Limb (tissue), 2 donors: ENCODE data around the gene MYOD1.

Experiments
- DNase-seq, 2 donors: peaks; one replicate each; pipeline ENCODE4 v3.0.0-alpha.2; 2016; ENCODE audit errors: extremely low spot score in 2 of 2

Gene MYOD1

DNA sequence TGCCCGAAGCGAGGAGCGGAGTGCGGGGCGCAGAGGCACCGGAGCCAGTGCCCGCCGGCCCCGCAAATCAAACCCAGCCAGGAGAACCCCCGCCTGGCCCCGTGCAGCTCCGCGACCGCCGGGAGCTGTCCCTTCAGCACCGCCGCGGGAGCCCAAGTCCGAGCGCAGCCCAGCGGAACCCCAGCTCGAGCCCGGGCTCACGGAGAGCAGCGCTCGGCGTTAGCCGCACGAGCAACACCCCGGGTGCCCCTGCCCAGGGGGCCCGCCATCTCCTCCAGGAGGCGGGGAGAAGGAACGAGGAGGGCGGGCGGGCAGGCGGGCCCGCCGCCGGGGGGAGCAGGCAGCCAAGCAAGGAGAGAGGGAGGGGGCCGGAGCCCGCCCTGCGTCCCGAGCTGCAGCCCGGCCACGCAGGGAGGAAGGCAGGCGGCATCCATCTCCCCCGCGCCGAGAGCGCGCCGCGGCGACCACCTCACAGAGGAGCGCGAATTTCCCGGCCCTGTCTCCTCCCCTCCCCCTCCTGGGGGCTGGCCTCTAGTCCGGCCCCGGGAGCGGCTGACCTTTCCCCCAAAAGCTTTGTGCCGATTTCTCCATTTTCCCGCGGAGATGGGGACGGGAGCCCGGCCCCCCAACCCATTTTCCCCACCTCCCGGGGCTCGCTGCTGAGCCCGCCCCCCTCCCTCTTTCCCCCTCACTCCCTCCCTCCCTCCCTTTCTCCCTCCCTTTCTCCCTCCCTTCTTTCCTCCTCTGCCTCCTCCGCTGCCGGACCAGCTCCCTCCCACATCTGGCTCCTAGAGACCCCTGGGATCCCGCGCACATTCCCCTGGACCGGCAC, 15.8 kb downstream of the MYOD1 start:
- peak; percentile 66 to 88 for DNase-seq

DNA sequence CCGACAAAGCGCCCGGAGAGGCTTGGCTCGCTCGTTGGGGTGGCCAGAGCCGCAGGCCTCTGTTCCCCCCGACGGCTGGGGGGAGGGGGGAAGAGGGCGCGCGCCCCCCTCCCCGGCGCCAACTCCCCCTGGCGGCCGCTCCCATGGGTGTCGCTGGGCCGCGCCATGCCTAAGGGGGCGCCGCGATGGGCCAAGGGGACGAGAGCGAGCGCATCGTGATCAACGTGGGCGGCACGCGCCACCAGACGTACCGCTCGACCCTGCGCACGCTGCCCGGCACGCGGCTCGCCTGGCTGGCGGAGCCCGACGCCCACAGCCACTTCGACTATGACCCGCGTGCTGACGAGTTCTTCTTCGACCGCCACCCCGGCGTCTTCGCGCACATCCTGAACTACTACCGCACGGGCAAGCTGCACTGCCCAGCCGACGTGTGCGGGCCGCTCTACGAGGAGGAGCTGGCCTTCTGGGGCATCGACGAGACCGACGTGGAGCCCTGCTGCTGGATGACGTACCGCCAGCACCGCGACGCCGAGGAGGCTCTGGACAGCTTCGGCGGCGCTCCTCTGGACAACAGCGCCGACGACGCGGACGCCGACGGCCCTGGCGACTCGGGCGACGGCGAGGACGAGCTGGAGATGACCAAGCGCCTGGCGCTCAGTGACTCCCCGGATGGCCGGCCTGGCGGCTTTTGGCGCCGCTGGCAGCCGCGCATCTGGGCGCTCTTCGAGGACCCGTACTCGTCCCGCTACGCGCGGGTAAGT, 16.6 kb downstream of the MYOD1 start:
- peak in 1 of 2 donors; percentile 70 for DNase-seq

DNA sequence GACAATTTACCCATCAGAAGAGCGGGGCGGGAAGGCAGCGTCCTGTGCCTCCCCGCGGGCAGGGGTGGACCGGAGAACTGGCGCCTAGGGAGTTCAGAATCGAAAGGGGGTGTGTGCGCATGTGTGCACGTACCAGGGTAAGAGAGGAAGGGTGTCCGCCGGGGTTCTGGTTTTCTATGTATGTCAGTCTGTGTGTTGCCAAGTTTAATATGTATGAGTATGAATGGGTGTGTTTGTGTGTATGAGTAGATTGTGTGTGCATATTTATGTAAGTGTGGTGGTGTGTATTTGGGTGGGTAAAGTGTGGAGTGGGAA, 17.2 kb downstream of the MYOD1 start:
- DNase-seq = peak in 1 of 2 donors; percentile 31

DNA sequence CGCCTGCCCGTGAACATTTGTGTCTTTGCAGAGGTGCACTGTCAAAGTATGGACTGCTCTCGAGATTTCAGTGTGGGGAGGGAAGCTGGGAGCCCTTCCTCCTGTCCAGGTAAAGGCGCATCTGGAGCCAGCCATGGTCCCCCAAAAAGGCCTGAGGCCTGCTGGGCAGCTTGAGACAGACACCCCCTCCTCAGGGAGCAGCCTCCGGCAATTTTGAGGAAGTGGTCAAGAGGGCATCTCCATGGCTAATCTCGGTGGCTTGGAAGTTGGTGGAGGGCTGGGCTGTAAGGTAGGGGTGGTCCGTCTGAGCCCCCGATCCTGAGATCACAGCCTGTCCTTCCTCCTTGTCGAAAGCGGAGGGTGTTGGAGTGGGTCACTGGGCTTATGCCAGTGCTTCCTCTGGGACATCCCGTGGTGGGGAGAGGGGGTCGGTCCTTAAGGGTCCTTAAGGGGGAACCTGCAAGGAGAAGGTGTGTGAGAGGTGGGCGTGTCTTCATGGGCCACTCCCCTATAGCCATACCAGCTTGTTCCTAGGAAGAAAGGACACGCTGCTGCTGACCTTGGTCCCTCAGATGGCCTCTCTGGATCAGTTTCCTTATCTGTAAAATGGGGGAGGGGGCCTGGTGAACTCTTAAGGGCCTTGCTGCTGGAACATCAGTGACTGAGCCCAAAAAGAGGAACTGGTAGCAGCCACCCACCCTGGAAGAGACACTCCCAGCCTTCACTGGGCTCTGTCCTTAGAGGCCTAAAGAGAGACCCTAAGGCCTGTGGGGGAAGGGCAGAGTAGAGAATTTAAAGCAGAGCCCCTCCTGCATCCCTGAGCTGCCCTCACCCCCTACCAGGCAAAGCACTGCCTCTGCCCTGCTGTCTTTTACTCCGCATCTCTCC, 17.8 kb downstream of the MYOD1 start:
- DNase-seq = peak in 1 of 2 donors; percentile 23

DNA sequence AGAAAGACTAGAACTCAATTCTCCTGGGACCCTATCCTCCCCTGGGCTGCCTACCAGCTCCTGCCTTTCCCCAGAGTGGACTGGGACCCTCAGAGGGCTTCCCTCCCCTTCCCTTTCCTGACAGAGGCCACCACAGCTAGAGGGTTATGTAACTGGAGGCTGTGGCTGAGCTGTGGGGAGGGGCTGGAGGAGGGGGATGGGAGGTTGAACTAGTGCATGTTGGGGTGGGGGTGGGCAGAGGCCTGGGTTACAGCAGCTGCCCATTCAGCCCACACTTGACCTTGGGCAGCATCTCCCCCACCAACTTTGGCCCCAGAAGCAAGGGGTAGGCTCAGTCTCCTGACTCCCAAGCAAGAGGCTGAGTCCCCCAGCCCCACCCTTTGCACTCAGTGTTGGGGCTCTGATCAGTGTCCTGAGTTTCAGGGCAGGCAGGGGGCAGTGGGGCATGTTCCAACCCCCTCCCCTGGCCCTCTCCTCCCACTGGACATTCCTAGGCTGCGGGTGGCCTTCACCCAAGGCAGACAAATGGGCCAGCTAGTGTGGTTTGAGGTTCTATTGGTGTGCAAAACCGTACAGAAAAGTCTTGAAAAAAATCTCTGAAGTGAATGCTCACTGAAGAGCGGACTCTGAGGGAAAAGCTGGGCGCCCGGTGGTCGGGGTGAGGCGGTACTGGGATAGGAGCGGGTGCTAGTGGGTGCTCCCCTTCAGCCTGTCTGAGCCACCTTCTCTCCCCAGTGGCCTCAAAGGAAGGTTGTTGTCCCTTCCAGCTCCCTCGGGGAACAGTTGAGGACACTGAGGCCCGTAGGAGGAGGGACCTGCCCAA, 19.0 kb downstream of the MYOD1 start:
- DNase-seq = peak in 1 of 2 donors; percentile 25

DNA sequence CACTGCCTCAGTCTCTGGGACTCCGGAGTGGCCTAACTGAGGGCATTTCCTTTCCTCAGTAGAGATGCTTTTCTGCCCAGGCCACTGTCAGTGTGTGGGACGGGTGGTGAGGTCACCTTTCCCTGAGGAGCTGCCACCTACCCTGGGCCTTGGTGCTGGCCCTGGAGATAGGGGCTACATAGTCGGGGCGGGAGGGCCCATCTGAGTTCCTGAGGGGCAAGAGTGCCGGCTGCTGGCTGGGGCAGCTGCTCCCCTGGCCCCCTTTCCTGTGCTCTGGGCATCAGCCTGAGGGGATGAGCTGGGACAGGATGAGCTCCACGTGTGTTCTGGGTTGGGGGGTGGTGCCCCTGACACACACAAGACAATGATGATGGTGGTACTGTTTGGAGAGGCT, 20.6 kb downstream of the MYOD1 start:
- no peak for DNase-seq

DNA sequence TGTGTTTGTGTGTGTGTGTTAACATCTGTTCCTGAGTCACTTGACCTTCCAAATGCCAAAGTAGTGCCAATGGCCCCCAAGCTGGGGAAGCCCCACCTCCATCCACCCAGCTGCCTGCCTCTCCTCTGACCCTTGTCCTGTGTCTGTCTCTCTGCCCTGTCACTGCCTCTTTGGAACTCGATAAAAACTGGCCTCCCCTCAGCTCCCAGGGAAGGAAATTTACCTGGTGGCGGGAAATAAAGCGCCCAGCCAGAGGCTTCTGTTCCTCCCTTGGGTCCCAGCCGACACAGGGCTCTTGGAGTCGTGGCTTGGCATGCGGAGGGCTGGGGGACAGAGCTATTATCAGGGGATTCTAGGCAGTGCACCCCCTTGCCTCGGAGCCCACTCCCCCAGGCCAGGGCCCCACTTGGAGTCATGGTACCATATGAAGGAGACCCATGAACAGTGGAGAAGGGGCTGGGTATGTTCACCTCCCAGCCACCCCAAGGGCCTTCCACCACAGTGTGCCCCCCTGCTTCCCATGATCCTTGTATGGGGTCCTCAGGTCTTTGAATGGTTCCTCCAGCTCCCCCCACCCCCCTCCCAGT, 21.4 kb downstream of the MYOD1 start:
- DNase-seq = peak in 1 of 2 donors; percentile 23

DNA sequence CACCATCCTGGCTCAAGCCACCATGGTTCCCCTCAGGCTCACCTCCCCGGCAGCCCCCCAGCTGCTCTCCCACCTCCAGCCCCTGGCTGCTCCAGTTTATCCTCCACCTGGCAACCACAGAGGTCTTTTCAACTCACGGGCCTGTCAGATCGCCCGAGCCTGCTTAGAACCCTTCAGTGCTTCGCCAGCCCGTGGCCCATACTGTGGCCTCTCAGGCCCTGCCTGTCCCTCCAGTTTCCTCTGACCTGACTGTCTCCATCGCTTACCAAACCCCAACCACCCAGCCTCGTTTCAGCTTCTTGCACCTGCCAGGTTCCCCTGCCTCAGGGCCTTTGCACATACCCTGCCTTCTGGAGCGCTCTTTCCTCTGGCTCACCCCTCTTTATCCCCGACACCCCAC, 22.1 kb downstream of the MYOD1 start:
- peak in 1 of 2 donors; percentile 14 for DNase-seq

DNA sequence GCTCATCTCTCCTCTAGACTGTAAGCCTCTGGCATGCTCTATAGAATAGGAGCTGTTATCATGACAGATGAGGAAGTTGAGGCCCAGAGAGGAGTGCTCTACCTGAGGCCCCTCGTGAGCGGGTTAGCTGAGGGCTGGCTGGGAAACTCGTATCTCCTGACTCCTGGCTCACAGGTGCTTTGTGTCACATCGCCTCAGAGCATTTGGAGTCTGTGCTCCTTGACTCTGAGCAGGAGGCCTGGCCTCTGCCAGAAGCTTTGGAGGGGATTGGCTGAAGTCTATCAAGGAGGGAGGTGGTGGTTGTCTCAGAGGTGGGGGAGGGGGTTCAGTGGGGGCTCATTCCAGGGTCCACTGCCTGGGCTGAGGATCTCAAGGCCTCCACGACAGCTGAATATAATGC, 22.6 kb downstream of the MYOD1 start:
- peak in 1 of 2 donors; percentile 9 for DNase-seq

DNA sequence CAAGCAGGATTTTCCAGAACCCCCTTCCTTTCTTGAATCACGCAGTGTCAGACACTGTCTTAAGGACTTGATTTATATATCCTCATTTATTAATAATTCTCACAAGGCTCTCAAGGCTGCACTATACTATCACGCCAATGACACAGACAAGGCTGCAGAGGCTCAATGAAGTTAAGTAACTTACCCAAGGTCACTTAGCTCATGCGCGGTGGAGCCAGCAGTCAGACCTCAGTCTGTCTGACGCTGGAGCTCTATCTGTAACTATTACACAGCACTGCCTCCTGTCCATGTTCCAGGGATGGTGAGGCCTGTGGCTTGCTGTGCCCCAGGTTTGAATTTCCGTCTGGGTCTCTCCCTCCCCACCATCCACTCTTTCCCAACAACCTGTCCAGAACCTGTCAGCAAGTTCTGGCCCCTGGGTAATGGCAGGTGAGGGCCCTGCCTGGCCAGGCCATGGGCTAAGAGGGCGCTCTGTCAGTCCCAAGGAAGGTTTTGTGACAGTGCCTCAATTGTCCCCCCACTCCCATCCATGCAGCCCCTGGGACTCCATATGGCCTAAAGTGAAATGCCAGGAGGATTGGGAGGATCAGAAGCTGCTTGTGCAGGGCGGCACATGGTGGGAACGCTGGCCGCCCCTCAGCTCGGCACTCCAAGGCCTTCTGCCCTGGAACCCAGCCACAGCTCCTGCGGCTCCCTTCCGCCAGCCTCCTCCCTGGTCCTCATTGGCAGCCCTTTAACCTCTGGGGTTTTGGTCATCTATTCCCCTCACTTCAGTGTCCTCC, 23.8 kb downstream of the MYOD1 start:
- peak in 1 of 2 donors; percentile 15 for DNase-seq

DNA sequence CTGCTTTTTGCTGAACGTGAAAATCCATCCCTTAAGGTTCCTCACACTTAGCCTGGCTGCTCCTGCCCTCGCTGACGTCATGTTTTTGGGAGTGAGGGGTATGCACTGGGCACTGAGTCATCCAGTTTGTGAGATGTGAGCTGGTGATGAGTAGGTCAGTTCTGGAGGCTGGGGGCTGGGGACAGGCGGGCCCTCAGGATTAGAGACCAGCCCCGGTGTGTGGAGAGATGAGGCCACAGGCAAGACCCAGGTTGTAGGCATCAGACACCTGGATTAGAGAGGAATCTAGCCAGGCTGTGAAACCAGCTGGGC, 24.4 kb downstream of the MYOD1 start:
- DNase-seq = no peak

DNA sequence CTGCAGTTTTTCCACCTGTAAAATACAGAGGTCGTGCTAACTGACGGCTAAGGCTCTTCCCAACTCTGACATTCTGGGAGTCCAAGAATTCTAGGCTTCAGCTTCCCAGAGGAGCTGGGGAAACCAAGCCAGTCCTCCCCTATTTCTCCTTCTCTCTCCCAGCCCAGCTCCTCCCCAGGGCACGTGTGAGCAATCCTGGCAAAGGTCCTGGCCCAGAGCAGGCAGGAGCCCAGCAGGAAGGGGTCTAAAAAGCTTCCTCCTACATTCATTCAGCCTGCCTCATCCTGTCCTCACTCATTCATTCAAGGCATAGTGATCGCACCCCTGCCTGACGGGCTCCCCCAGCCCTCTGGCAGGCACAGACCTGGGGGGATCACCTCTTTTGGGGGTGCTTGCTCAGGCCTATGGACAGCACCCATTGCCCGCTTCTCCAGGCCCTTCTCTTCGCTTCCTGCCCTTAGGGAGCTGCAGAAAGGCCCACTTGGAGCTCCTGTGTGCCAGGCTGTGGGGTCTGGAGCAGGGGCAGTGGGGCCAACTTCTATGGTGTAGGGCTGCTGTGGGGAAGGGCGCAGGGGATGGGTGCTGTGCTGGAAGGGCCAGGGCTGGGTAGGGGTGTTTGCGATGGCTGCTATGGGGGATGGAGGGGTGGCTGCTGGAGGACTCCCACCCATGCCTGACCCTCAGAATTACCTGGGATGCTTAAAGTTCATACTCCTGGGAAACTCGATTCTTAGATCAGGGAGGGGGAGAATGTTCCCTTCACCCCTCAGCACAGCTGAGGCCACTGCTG, 25.0 kb downstream of the MYOD1 start:
- peak in 1 of 2 donors; percentile 20 for DNase-seq

DNA sequence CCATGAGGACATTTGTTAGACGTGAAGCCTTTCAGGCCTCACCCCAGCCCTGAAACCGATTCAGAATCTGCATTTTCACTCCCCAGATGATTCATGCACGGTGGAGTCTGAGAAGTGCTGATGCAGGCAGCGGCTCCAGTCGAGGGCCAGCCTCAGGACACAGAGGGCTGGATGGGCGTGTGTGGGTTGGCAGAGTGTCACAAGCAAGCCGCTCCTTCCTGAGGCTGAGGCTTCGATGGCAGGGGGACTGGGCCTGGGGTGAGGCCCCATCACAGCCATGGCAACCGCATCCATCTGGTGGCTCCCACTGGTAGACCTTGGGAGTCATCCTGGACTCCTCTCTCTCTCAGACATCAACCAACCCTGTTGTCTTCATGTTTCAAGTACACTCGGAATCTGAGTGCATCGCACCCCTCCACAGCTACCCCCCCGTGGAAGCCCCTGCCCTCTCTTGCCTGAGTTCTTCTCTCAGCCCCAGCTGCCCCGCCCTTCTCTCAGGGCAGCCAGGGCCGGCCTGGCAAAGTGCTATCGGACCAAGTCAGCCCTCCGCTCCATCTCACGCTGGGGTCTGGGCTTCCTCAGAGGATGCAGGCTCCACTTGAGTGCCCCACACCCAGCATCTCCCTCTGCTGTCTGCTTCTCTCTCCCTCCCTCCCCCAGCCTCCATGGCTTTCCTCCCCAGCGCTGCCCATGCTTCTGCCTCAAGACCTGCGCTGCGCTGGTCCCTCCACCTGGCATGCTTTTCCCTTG, 25.8 kb downstream of the MYOD1 start:
- DNase-seq = peak in 1 of 2 donors; percentile 19

DNA sequence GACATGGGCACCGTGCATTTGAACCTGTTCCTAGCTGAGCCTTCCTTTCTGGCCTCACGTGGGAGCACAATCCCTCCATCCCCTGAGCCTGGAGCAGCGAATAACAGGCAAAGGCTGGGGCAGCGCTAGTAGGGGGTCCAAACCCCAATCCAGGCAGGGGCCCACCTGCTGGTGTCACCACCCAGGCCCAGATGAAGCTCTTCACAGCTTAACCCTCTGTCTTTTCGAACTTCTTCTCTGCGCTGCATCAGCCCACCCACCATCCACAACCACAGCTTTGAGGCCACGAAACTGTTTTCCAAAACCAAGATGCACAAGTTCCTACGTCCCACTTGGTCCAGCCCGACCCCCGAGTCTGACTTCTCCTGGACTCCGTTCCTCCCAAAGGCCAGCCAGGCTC, 26.7 kb downstream of the MYOD1 start:
- DNase-seq = peak in 1 of 2 donors; percentile 9

DNA sequence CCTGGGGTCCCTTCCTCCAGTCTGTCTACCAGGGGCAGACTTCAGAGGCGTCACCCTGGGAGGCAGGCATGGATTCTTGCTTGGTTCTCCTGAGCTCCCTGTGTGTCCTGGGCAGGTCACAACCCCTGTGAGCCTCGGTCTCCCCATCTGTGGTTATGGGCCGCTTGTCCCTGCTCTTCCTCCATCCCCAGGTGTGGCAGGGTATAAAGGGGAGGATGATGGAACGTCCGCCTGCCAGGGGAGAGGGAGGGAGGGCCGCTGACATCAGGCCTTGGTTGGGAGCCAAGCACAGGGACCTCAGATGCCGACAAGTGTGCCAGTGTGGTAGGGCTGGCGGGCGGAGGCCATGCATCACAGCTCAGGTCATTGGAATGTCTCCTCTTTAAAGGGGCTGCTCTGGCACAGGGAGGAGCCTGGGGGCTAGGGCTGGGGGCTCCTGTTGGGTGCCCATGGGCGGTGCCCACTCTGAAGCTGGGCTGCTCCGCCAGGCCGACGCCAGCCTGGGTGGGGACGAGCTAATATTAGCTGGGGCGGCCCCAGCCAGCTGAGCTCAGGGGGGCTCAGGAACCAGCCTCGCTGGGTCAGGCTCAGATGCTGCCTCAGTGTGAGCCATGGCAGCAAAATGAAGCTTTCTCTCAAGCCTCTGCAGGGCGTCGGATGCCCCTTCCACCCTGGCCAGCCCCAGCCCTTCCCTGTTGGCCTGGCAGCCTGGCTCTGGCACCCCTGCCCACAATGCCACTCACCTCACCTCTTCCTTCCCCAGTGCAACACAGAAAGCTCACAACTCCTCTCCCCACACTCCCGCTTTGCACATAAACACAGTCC, 28.0 kb downstream of the MYOD1 start:
- DNase-seq = peak in 1 of 2 donors; percentile 25

DNA sequence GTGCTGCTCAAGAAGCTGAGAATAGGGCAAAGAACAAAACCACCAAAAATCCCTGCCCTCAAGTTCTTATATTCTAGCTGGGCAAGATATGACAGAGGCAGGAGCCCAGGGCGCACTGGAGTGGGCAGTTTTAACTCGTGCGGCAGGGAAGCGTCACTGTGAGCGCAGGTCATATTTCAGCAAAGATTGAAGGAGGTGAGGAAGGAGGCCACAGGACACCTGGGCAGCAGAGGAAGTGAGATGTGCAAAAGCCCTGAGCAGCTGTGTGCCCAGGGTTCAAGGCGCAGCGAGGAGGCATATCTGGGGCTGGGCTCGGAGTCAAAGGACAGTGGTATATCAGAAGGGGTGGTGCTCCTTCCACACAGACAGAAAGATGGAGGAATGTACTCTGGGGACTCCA, 28.7 kb downstream of the MYOD1 start:
- no peak for DNase-seq
